Stimulated activated CD4-positive, alpha-beta T cell treated with anti-CD3 and anti-CD28 coated beads, Interleukin-2, amount 100 ng/mL, for 24 hours (primary cell): ENCODE measurements around the gene CLEC10A.
"Not testable (repeated sequence)": the region's sequence is repeated elsewhere in the genome, so short reads cannot be mapped to it uniquely, and the experiment has no call there.

Experiments
- DNase-seq, 2 donors: peaks; one replicate each; pipeline ENCODE4 v3.0.0-alpha.2; 2020

Gene CLEC10A, protein sequence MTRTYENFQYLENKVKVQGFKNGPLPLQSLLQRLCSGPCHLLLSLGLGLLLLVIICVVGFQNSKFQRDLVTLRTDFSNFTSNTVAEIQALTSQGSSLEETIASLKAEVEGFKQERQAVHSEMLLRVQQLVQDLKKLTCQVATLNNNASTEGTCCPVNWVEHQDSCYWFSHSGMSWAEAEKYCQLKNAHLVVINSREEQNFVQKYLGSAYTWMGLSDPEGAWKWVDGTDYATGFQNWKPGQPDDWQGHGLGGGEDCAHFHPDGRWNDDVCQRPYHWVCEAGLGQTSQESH

DNA sequence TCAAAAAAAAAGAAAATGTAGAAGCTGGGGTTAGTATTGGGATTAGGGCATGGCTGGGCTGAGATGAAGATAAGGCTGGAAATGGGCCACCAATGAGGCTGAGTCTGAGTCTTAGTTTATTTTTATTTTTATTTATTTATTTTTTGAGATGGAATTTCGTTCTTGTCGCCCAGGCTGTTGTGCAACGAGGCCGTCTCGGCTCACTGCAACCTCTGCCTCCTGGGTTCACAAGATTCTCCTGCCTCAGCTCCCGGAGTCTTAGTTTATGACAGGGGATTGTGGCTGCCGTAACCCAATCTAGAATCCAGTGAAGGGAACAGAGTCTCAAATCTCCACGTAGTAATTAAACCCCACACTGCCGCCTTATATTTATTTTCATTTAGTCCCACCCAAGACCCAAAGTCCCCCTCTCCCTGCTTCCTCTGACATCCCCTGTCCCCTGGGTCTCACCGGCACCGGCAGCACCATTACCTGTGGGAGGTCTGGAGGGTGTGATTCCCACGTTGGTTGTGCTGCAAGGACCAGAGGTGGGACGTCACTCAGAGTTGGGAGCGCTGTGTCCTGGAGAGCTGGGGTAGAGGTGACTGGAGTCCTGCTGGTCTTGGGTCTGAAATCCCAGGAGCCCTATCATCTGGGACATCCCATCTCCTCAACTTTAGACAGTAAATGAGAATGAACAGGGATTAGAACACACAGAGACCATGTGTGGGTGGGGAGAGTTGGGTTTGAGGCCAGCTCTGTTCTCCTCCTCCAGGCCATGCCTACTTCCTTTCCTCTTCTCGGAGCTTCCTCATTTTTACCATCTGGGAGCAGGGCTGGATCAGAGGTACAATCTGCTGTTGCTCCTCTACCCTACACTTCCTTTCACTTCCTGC lies at the start of gene CLEC10A:
Gene CLEC10A (minus strand): TSS at position 671 of the 875 bp plus-strand sequence. CDS start 1,439 bp downstream, outside the sequence.
- DNase-seq = no peak

DNA sequence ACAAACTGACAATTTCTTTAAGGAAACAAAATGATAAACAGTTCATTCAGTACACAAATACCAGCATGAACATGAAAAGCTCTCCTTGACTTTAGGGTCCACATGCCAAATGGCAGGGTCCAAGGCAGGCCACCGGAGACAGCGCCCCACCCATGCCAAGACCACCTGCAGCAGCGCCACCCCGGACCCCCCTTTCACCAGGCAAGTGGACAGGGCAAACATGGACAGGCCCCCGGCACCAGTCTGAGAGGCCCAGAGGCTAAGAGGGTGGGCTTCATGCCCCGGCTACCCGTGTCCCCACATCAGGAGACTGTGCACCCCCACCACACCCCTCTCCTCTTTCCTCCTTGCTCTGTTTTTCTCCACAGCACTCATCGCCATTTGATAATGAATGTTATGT lies 49.3 kb upstream of the CLEC10A start:
- DNase-seq = no peak

DNA sequence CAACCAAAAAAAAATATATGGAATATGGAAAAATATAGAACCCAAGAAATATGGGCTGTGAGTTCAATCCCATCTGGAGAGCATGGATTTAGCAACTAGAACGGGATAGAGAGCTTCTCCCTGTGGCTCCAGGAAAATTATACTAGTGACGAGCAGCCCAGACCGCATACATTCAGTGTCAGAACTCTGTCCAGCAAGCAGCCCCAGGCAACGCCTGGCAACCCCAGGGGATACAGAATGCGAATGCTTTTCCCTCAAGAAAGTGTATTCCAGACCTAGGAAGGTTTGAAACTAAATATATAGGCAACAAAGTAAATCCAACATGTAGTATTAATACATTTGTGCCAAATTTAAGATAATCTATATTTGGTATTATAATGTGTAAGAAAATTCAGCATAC lies 48.1 kb upstream of the CLEC10A start:
- DNase-seq = no peak

DNA sequence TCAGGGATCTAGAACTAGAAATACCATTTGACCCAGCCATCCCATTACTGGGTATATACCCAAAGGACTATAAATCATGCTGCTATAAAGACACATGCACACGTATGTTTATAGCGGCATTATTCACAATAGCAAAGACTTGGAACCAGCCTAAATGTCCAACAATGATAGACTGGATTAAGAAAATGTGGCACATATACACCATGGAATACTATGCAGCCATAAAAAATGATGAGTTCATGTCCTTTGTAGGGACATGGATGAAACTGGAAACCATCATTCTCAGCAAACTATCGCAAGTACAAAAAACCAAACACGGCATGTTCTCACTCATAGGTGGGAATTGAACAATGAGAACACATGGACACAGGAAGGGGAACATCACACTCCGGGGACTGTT lies 47.5 kb upstream of the CLEC10A start:
- DNase-seq = not testable (repeated sequence)

DNA sequence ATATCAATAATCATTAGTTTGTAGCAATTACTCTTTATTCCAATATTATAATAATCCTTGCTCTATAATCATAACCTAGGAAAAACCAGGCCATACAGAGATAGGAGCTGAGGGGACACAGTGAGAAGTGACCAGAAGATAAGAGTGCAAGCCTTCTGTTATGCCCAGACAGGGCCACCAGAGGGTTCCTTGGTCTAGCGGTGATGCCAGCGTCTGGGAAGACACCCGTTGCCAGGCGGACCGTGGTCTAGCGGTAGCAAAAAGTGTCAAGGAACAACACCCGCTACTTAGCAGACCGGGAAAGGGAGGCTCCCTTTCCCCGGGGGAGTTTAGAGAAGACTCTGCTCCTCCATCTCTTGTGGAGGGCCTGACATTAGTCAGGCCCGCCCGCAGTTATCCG lies 46.3 kb upstream of the CLEC10A start:
- not testable (repeated sequence) for DNase-seq

DNA sequence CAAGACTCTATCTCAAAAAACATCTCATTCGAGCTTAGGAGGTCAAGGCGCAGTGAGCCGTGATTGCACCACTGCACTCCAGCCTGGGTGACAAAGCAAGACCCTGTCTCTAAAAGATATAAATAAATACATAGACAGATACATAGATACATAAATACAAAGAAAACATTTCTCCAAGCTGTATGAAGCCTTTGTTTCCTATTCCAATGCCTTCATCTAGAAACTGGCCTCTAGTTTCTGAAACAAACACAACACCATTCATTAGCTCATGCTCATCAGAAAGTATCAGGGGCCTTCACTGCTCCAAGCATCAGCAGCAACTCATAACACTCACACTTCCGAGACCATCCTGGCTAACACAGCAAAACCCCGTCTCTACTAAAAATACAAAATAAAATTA lies 44.9 kb upstream of the CLEC10A start:
- DNase-seq = no peak

DNA sequence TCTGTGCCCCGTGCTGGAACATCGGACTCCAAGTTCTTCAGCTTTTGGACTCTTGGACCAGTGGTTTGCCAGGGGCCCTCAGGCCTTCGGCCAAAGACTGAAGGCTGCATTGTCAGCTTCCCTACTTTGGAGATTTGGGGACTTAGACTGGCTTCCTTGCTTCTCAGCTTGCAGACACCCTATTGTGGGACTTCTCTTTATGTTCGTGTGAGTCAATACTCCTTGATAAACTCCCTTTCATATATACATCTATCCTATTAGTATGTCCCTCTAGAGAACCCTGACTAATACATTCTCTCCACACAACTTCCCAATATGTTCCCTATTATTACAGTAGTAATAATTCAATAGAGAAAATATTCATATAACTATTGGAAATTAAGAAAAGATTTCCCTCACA lies 43.8 kb upstream of the CLEC10A start:
- no peak for DNase-seq

DNA sequence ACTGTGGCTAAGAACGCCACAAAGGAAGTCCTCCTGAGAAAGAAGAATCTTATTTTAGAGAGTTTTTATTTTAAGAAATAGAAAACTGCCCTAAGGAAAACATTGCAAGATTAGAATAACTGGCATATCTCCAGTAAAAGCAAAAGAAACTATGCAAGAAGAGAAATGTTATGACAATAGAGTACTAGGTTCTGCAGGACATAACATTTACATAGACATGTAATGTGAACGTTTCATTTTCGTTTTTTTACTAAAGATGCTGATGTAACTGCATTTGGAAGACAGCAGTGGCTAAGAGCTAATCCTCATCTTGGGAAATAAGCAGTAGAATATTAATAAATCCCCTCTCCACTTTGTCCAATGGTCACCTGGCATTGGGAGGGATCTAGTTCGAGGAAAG lies 42.3 kb upstream of the CLEC10A start:
- DNase-seq = no peak

DNA sequence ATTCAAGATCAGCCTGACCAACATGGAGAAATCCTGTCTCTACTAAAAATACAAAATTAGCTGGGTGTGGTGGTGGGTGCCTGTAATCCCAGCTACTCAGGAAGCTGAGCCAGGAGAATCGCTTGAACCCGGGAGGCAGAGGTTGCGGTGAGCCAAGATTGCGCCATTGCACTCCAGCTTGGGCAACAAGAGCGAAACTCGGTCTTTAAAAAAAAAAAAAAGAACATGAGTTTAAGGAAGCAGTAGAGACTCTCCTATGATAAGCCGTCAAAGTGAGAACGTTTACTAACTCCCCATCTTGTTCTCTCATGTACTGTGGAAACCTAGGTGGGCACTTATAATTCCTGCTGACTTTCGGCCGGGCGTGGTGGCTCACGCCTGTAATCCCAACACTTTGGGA lies 40.6 kb upstream of the CLEC10A start:
- DNase-seq = not testable (repeated sequence)

DNA sequence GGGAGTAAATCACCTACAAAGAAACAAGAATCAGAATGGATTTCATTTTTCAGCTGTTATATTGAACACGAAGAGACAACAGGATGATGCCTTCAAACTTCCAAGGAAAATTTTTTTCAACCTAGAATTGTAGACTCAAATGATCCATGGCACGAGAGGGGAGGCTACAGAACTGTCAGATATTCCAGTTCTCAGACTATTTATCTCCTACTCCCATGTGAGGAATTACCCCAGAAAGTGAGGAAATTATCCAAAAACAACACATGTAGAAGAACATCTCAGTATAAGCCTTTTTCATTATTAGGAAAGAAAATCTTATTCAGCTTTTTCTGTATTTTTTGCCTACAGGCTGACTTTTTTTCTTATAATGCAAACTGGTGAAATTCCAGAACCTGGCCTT lies 40.1 kb upstream of the CLEC10A start:
- DNase-seq = no peak

DNA sequence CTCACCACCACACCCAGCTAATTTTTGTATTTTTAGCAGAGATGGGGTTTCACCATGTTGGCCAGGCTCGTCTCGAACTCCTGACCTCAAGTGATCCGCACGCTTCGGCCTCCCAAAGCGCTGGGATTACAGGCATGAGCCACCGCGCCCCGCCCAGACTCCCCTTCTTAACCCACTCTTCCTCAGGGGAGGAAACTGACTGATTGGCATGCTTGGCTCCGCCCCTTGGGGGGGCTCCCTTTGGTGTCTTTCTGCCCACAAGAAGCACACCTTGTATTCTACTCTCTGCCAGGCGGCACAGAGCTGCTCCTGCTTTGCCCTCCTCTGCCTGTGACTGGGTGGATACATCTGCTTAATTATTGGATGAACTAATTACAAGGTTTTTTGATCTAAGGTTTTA lies 39.3 kb upstream of the CLEC10A start:
- no peak for DNase-seq

DNA sequence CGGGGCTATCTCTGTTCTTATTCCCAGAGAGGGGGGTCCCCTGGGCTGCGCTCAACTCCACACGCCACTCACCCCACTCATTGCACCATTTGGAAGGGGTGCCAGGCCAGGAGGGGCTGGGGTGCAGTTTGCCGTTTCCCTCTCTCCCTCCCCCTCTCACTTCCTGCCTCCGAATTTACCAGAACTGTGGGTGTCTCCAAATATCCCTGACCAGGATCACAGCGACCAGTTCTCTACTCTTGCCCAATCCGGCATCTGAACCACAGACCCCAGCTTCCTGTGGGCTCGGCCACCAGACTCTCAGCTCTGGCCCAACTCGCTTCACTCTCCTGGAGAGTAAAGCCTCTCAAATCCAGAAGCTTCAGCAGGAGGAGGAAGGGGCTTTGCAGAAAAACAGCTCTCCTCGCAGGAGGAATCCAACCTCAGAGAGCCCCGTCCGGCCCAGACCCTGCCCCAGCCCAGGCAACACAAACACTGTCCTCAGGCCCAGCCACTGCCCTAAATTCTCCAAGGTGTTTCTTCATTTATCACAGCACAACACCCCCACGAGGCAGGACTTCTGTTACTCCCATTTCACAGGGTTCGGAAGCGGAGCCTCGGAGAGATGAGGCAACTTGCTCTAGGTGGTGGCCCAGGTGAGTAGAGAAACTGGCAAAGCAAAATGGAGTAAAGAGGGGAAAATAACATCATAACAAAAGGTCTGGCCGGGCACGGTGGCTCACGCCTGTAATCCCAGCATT lies 35.0 kb upstream of the CLEC10A start:
- DNase-seq = no peak

DNA sequence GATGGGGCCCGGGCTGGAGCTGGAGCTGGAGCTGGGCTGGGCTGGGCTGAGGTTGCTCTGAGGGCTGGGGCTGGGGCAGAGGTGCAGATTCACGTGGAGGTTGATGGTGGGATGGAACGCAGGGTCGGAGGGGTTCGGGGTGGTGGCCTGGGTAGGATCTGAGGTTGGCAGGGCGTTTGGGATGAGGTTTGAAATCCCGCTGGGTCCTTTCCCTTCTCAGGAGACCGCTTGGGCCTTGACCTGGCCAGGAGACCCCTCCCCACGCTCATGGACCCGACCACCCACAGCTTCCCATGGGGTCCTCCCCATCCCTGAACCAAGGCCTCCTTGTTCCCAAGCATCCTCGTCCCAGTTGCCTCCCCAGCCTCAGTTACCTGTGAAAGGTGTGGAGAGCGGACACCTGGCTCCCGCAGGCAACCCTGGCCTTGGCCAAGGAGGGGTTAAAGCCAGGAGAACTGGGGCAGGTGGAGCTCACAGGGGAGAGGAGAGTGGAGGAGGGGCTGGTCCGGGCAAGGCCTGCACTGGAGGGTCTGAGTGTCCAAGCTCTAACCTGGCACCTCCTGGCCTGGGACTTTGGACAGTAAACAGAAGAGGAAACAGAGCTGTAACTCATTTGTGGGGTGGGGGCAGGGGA lies 34.3 kb upstream of the CLEC10A start, which contains the start of gene ASGR2:
Gene ASGR2 (minus strand): TSS at position 582 of the 634 bp plus-strand sequence. CDS start 582 bp downstream, outside the sequence.
- DNase-seq = no peak

DNA sequence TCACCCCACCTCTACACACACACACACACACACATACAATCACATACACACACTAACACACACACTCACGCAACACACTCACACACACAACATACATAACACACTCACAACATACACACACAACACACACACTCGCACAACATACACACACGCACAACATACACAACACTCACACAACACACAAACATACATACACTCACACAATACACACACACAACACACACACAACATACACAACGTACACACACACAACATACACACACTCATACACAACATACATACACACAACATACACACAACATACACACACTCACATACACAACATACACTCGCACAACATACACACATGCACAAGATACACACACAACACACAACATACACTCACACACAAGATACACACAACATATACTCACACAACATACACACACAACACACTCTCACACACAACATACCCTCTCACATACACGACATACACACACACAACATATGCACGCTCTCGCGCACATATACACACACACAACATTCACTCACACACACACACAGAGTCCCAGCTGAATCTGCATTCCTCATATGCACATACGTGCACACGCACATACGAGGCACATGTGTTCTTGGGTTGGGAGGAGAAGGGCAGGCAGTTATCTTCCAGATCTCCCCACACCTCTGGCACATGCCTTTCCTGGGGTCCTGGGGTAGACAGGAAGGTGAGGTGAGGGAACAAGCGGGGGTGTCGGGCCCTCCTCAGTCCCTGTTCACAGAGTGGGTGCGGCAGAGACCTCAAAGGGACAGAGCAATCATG lies 33.4 kb upstream of the CLEC10A start:
- DNase-seq = no peak

DNA sequence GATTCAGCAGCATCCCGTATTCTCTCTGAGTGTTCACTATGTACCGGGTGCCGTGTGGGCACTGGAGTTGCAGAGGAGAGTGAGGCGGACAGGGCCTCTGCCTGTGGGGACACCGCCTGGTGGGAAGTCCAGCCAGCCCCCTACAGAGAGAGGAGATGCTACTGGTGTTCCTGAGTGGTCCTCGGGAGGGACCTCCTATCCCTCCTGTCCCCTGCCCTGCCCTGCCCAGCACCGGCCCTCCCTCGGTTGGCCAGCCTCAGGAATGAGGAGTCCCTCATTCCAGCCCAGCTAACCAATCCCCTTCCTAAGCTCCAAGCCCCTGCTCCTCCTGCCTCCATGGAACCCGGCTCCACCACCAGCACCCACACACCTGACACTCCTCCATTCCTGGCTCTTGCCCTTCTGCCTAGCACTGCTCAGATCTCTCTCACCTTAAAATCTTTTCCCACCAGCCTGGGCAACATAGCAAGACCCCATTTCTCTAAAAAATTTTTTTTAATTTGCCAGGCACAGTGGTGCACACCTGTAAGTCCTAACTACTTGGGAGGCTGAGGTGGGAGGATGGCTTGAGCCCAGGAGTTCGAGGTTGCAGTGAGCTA lies 32.6 kb upstream of the CLEC10A start:
- DNase-seq = no peak

DNA sequence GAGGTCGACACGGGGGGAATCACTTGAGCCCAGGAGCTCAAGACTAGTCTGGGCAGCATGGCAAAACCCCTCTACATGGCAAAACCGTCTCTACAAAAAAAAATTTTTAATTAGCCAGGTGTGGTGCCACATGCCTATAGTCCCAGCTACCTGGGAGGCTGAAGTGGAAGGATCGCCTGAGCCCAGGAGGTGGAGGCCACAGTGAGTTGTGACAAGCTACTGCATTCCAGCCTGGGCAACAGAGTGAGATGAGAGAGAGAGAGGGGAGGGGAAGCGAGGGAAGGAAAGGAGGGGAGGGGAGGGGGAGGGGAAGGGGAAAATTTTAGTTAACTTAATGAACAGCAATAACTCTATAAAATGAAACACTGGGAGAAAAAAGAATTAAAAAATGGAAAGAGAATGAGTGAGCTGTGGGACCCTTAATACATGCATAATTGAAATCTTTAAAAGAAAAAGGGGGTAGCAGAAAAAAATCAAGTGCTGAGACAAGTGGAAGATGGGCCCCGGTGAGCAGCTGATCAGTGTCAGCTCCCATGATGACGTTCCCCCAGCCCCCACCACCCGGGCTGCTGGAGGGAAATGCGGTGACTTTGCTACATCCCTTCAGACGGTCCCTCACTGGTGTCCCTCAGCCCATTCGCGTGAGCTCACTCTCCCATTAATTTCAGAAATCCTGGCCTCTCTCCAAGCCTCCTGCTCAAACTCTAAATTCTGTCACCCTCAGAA lies 31.9 kb upstream of the CLEC10A start:
- DNase-seq = no peak

DNA sequence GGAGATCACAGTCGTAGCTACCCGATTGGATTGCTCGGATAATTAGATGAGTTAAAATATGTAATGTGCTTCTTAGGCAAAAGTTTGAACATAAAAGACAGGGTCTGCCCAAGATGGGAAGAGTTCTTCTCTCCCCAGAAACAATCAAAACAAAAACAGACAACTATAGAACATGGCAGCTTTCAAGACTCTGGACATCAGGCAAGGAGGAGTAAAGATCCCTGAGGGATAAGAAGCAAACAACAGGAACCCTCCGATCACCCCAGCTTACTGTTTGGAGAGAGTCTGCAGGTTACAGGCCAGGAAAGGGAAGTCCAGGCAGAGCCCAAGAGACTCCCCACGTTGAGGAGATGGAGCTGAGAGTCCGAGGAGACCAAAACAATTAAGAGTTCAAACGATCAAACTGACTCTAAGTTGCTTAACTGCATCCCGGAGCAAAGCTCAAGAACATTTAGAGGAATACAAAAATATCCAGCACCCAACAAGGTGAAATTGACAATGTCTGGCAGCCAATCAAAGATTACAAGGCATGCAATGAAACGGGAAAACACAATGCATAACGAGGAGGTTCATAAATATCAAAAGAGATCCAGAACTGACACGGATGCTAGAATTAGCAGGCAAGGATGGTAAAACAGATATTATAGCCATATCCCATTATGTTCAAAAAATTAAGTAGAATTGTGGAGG lies 30.7 kb upstream of the CLEC10A start:
- DNase-seq = no peak

DNA sequence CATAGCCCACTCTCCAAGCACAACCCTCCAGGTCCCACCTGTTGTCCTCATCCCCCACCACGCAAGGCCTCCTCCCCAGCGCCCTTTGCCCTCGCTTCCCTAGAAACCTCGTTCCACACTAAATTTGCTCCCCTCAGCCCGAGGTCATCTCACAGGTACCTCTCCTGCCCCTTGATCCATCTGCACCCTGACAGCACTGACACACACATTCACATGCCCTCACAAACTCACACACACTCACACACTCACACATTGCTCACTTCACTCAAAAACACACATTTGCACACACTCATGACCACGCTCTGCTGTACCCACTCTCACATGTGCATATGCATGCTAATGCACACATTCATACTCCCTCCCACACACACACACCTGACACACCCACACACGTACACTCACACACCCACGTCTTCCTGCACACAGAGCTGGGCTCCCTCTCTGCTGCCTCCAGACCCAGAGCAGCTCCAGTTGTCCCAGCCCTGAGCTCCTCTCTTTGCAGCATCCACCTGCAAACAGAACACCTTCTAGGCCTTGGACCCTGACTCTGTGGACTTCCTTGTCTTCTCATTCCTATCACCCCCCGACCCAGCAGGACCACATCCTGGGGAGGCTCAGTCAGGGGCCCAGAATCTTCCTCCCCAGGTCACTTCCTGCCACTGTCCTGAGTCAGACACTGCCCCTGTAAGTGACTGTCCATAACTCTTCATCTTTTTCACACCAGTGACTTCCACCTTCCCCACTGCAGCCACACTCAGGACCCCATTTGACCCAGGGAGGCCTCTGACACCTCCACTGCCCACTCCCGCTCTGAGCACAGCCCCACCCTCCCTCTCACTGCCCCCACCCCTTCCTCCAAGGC lies 29.6 kb upstream of the CLEC10A start:
- no peak for DNase-seq

DNA sequence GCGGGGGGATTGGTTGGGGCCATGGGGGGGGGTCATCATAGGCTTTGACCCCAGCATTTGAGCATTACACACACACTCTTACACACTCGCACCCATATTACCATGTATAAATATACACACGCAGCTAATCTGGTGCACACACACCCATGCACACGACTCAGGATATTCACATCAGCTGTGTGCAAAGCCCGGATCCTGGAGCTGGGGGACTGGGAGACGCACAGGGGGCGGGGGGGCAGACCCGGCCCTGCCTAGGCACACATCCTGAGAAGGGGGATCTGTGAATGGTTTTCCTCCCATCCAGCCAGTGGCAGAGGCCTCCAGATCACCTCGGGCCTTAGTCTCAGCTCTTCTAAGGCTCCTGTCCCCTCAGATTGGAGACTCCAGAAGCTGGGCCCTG lies 28.9 kb upstream of the CLEC10A start:
- DNase-seq = no peak
